HTERT RPE-1 (cell line): ENCODE data around the gene CDX2.

Experiments used
- in situ Hi-C: fragments of 300-500 bp; cut with MboI; formaldehyde crosslinking; loops from 4 replicates; pipeline ENCODE4 v1.14.3; 2020; ENCODE audit warnings: low sequenced_read_pairs

CDX2 gene

DNA sequence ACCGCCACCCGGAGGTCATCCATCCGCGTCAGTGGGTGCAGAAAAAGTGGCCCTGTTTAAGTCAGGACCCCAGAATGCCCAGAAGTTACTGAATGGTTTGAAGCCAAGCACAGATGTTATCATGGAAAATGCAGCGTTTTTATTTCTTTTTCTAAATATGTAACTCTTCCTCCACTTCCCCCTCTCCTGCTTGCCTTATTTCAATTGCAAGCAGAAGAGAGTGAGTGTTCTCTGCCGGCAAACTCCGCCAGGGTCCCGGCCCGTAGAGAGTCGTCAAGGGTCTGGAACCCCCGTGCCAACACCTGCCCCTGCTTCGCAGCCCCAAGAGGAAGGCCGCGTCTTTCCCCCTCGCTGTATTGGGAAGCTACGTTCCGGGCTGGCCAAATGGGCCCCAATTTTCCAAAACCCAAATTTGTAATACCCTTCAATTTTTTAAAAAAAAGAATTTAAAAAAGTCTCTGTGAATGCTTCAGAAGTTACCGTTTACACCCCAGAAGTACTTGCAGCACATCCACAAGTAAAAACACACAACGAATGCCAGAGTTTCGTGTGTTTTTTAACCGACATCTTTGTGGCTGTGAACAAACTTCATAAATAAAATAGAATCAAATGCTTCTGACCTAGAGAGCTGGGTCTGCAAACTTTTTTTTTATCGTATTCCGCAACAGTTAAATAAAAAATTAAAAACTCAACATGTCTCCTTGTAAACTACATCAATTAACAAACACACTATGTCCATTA, 50.0 kb downstream of the CDX2 start:
- in situ Hi-C loops = no loop called here

DNA sequence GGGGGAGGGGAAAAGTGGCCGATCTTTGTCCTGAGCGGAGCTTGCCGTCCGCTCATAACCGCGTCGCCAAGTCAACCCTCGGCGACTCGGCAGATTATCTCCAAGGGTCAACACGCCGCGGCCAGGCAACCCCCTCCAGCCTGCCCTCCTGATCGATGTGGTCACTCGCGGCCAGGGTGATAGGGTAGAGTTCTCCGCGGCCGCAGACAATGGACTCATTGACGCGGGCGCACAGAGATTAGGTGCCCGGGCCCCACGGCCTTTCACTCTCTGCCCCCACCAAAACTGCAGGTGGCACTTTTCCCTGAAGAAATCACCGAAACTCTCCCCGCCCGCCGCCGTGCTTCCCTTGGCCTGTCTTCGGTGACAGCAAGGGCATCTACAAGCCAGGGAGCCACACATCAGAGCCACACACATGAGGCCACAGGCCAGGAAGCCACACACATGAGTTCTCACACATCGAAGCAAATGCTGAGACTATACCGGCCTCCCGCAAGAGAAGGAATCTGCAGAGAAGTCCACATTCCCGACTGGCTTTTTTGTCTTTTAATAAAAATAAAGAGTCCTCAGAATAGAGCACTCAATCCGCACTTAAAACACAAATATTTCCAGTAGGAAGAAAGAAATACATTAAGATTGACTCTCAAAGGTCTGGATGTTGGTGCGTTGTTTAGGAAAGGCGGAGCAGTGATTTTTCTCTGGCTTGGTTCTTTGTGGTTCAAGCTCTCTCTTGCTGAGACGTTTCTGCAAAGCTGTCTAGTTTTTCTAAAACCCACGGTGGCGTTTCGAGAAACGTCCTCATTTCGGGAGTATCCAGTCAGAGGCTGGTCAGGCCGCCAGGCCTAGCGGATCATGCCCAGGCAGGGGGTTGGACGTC, 50.8 kb downstream of the CDX2 start:
- in situ Hi-C loops = no loop called here

DNA sequence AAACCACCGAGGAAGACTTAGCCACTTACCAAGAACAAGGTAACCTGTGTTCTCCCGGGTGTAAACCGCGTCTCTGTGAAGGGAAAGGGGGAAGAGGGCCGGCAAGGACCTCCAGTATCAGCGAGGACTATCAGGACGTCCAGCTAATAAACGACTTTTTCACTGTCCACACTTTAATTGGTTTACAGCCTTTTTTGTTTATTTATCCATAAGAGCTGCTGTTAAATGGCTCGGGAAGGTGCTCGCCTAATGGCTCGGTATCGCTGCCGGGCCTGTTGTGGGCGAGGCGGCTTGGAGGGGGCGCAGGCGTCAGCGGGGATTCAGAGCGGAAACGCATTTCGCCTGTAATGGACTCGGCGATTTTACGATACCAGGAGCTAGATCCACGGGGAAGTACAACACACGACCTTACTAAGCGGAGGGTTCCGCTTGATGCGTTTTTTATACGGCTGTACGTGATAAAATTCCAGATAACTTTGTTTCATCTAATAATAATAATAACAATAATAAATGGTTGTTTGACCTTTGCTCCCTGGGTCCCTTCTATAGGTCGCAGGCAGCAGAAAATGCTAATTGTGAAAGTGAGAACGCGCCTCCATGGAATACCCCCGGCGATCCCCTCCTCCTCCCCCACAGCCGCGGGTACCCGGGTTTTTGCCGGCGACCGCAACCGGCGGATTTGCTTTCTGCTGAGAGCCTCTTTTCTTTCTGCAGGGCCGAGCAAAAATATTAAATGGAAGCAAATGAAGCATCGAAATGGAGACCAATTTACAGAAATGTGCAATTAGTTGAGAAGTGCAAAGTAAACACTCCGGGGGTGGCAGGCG, 51.8 kb downstream of the CDX2 start:
- in situ Hi-C loops = no loop called here

DNA sequence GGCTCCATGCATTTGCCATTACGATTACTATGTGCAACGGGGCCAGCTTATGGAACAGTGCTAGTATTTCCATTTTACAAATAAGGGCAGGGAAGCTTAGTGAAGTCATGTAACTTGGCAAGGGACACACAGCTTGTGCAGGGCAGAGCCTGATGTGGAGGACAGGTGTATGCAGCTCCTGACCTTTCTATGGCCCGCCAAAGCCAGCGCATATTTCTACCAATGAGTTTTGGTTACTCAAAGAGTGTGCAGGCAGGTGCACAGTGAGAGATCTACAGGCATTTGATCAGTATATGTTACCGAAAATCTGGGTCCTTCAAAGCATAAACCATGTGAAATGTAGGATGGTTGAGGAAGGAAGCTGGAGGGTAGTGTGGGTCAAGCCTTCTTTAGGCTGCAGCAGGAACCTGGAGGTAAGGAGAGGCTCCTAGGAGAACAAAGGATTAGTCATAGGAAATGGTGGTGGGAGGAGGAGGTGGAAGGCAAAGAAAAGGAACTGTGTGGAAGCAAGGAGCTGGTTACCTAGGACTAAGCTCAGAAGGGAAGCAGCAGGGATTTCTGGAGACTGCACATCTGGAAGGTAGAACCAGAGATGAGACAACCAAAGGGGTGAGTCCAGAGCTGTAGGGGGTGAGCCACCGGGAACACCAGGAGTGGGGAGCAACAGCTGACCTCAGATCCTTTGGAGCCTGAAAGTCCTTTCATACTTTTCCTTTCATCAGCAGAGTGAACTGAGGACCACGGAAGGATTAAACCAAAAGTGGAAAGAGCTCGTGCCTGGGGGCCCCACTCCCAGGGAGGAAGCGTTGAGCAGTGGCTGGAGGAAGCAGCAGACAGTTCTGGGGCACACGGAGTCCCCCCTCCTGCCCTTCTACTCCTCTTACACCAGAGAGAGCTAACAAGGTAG, 53.6 kb downstream of the CDX2 start:
- in situ Hi-C loops = no loop called here

DNA sequence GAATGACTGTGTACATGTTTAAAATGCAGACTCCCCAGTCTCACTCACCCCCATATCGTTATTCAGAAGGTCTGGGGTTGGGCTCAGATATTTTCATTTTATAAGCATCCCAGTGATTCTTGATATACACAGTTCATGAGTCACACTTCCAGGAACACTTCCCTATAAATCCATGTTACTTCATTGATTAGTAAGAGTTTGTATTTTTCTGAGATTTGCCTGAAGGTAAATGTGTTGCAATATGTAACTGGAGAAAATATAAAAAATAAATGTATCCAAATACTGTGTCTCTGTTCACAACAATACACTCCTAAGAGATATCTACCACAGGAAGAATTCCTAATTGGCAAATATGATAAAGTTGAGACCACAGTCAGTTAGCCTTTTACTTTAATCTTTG, 56.0 kb downstream of the CDX2 start:
- in situ Hi-C loops = no loop called here

DNA sequence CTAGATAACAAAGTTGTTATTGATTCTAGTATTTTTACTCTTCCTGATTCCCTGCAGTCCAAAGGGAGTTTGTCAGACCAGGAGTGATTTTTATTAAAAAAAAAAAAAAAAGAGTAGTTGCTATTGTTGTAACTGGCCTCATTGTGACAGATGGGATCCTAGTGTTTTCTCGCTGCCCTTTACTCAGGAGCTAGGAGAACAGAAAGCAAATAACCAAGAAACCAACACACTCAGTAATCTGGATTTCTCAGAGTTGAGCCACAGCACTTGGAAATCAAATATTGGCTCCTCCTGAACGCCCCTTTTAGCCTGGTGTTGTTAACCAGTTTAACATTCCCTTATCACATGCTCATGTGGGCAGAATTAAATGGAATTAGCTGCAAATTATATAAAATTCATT, 57.6 kb downstream of the CDX2 start:
- in situ Hi-C loops = no loop called here
